ENCODE data around the gene LOC128125822.

LOC128125822 gene

DNA sequence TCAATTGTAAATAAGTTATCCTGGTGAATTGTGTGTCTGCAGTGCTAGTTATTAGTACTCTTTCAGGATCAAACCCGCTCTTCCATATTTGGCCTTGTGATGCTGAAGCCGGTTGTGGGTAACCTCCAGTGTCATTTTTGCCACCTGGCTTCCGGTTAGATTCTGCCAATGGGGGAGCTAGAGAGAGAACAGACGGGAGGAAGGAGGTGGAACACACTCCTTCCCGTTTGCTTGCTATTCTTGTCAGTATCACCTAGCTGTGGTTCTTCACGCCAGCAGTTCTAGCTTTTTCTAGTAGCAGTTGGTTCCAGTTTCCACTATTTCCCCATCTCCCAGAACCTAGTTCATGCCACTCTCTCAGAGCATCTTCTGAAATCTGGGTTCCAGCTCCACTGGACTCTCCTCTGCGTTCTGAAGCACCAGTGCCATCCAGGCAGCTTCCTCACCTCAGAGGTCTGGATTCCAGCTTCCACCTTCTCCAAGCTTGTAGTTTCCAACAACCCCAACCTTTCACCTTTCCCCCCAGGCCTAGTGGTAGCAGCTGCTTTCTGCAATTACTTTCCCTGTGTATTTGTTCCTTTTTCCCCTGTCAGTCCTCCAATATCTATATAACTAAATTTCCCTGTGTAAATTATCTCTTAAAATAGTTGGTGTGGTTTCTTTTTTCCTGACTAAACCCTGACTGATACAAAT is 46.9 kb upstream of the LOC128125822 start:
- Histone ChIP-seq H3K27ac (ENCODE audit: low read length) (no peak overlapping the region), H3K4me3 (ENCODE audit: low read length) (no peak overlapping the region), H3K27me3 (ENCODE audit: low read length) (no peaks in the 10 kb centered on the region), H3K4me2 (ENCODE audit: low read length) (no peak overlapping the region), H3F3A (ENCODE audit: low read length, unreplicated experiment) (no peaks in the 10 kb centered on the region), H4K20me1 (ENCODE audit: low read length) (no peaks in the 10 kb centered on the region), H3K4me1 (ENCODE audit: insufficient read depth, low read length) (peaks cover 34% of the 10 kb centered on the region), H2AFZ (ENCODE audit: low read length) (no peak overlapping the region), H3K9me2 (replicated peaks; ENCODE audit: low read length) (no peaks in the 10 kb centered on the region), H3K9me3 (ENCODE audit: low read length) (no peaks in the 10 kb centered on the region), H3K36me3 (ENCODE audit: low read depth, low read length) (no peaks in the 10 kb centered on the region), H3K9ac (ENCODE audit: low read length) (no peak overlapping the region), H3K79me2 (ENCODE audit: low read length) (no peaks in the 10 kb centered on the region)
- intact Hi-C loops (cut with micrococcal nuclease) = no loop called here
- no TSS peak for BruUV-seq (replicated peaks)
- CTCF ChIA-PET = interaction anchor here (0.5 kb wide), 1 partner anchor 134 kb away, joined by 10 read pairs; no protein-coding TSS in a partner anchor
- TF ChIP-seq, protein P1, sequence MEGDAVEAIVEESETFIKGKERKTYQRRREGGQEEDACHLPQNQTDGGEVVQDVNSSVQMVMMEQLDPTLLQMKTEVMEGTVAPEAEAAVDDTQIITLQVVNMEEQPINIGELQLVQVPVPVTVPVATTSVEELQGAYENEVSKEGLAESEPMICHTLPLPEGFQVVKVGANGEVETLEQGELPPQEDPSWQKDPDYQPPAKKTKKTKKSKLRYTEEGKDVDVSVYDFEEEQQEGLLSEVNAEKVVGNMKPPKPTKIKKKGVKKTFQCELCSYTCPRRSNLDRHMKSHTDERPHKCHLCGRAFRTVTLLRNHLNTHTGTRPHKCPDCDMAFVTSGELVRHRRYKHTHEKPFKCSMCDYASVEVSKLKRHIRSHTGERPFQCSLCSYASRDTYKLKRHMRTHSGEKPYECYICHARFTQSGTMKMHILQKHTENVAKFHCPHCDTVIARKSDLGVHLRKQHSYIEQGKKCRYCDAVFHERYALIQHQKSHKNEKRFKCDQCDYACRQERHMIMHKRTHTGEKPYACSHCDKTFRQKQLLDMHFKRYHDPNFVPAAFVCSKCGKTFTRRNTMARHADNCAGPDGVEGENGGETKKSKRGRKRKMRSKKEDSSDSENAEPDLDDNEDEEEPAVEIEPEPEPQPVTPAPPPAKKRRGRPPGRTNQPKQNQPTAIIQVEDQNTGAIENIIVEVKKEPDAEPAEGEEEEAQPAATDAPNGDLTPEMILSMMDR (conservative IDR thresholded peaks at IDR 0.05; ENCODE audit: low read depth, low read length) = no peak
- TF ChIP-seq EZH2 (IDR thresholded peaks at IDR 0.05; ENCODE audit: low read length, unreplicated experiment) (no peak), EZH2phosphoT487 (IDR thresholded peaks at IDR 0.05; ENCODE audit: borderline replicate concordance, low read length) (no peak)
- no peak for ATAC-seq
- no peak for DNase-seq
- POLR2A ChIA-PET (ENCODE audit: unreplicated experiment) = no interaction called here

DNA sequence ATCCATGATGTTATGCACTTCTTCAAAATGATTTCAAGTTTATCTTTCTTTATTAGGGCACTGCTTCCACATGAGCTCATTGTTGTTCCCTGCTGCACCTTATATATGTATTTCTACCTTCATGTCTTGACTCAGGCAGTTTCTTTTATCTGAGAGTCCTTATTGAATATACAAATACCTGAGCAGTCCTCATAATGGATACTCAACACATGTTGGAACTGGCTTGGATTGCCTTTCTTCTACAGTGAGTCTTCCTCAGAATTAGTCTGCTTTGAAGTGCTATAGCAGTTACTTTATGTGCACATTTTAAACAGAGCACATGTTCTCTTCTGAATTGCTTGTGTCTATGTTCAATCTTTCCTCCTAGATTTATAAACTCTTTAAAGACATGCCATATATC is 45.3 kb upstream of the LOC128125822 start:
- Histone ChIP-seq H3K27ac (ENCODE audit: low read length) (peak overlapping the region; percentile 55), H3K36me3 (ENCODE audit: low read depth, low read length) (no peaks in the 10 kb centered on the region), H3K27me3 (ENCODE audit: low read length) (no peaks in the 10 kb centered on the region), H3F3A (ENCODE audit: low read length, unreplicated experiment) (no peaks in the 10 kb centered on the region), H3K9me2 (replicated peaks; ENCODE audit: low read length) (no peaks in the 10 kb centered on the region), H3K4me3 (ENCODE audit: low read length) (no peak overlapping the region), H3K4me1 (ENCODE audit: insufficient read depth, low read length) (peaks cover 33% of the 10 kb centered on the region), H3K4me2 (ENCODE audit: low read length) (no peak overlapping the region), H2AFZ (ENCODE audit: low read length) (no peak overlapping the region), H3K79me2 (ENCODE audit: low read length) (no peaks in the 10 kb centered on the region), H3K9me3 (ENCODE audit: low read length) (no peaks in the 10 kb centered on the region), H4K20me1 (ENCODE audit: low read length) (no peaks in the 10 kb centered on the region), H3K9ac (ENCODE audit: low read length) (peak overlapping the region; percentile 20; the same call in 1 of the 2 replicates)
- intact Hi-C loops (cut with micrococcal nuclease) = loop anchor here (1.0 to 2.0 kb wide), 2 partner anchors 46 to 175 kb away; partner anchors contain the start of genes LOC128125822 and PTP4A1
- DNase-seq (no peak), ATAC-seq (no peak)
- no peak for TF ChIP-seq EZH2 (IDR thresholded peaks at IDR 0.05; ENCODE audit: low read length, unreplicated experiment)
- no peak for TF ChIP-seq EZH2phosphoT487 (IDR thresholded peaks at IDR 0.05; ENCODE audit: borderline replicate concordance, low read length)
- TF ChIP-seq, protein P1 (conservative IDR thresholded peaks at IDR 0.05; ENCODE audit: low read depth, low read length) = no peak
- BruUV-seq (replicated peaks) = no TSS peak
- ChIA-PET POLR2A (ENCODE audit: unreplicated experiment) (no interaction called here), CTCF (no interaction called here)

All from PC-3 (cell line).